ENCODE results near the gene CXCL1. TPM values are rescaled to one million over a fixed set of nuclear protein-coding genes. Genes with fewer than 3 reads are reported as not detected.

CXCL1 gene
- total RNA-seq, 1 donor from 2014 or later = 5.7 TPM

GRCh38 chr4:73902038-73902637 is 32.9 kb downstream of the CXCL1 start:
- no peaks in the 10 kb centered on the region for H3K36me3 Mint-ChIP-seq
- no peak for DNase-seq (ENCODE audit: extremely low spot score, unreplicated experiment)
- peaks cover 3% of the 10 kb centered on the region for H3K27me3 Mint-ChIP-seq
- H3K4me3 Mint-ChIP-seq = no peak overlapping the region
- H3K9me3 Mint-ChIP-seq = no peaks in the 10 kb centered on the region
- no peak overlapping the region for H3K27ac Mint-ChIP-seq
- no peak for TF ChIP-seq CTCF (conservative IDR thresholded peaks at IDR 0.05)
- H3K4me1 Mint-ChIP-seq (ENCODE audit: unreplicated experiment) = peaks cover 8% of the 10 kb centered on the region

DNA sequence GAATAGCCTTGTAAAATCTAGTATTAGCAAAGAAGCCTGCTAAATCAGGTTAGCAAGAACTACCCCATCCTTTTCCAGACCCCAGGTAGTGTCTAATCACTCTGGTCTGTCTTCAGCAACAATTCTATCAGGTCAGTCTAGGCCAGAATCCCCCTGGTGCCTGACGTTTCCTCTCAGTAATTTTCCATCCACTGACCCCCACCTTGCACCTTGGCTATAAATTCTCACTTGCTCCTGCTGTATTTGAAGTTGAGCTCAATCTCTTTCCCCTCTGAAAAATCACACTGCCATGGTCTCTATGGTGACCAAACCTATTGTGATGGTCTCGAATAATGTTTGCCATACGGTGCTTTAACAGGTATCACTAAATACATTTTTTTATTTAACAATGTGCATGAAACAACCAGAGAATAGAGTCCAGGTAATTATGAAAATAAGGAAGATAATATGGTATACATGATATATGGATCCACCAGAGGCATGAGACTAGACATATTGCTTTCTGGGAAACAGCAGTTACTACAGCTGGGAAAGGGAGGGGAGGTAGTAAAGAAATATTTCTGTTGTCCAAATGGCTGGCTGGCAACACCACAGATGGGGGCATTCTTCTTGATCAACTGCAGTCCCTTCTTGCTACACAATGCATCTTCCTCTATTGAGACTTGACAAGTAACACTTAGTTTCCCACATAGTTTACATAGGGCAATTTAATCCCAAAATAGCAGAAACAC is 33.8 kb downstream of the CXCL1 start:
- H3K9me3 Mint-ChIP-seq = no peaks in the 10 kb centered on the region

DNA sequence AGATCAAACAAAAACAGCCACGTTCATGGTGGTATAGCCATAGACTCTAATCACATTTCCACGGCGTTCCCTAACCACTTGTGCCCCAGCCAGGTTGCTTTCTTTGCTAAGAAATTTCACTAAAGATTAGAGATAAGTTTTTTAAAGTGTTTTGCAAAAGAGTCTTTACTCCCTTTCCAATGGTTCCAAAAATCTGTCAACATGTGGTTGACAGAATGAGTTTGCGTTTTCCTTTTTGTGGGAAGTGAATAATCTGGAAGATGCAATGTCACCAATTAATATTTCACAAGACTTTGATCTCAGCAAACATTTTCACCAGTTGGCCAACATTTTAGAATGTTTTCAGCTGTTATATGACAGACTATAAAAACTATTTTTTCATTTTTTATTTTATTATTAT is 35.3 kb downstream of the CXCL1 start:
- Mint-ChIP-seq H3K9me3 (no peaks in the 10 kb centered on the region), H3K27ac (no peak overlapping the region), H3K27me3 (peaks cover 3% of the 10 kb centered on the region), H3K4me1 (ENCODE audit: unreplicated experiment) (peaks cover 8% of the 10 kb centered on the region), H3K4me3 (no peak overlapping the region), H3K36me3 (no peaks in the 10 kb centered on the region)
- TF ChIP-seq CTCF (conservative IDR thresholded peaks at IDR 0.05) = no peak
- no peak for DNase-seq (ENCODE audit: extremely low spot score, unreplicated experiment)

More for the DNA sequence above, 33.8 kb downstream of the CXCL1 start:
- no peaks in the 10 kb centered on the region for H3K36me3 Mint-ChIP-seq
- no peak overlapping the region for H3K4me3 Mint-ChIP-seq
- peaks cover 8% of the 10 kb centered on the region for H3K4me1 Mint-ChIP-seq (ENCODE audit: unreplicated experiment)
- peaks cover 3% of the 10 kb centered on the region for H3K27me3 Mint-ChIP-seq
- no peak for DNase-seq (ENCODE audit: extremely low spot score, unreplicated experiment)
- no peak for TF ChIP-seq CTCF (conservative IDR thresholded peaks at IDR 0.05)
- H3K27ac Mint-ChIP-seq = no peak overlapping the region

GRCh38 chr4:73908965-73909364 is 39.8 kb downstream of the CXCL1 start:
- H3K9me3 Mint-ChIP-seq = no peaks in the 10 kb centered on the region
- no peak for DNase-seq (ENCODE audit: extremely low spot score, unreplicated experiment)
- H3K4me3 Mint-ChIP-seq = no peak overlapping the region
- no peak overlapping the region for H3K27ac Mint-ChIP-seq
- no peak for TF ChIP-seq CTCF (conservative IDR thresholded peaks at IDR 0.05)
- H3K4me1 Mint-ChIP-seq (ENCODE audit: unreplicated experiment) = no peaks in the 10 kb centered on the region
- H3K27me3 Mint-ChIP-seq = peaks cover 8% of the 10 kb centered on the region
- H3K36me3 Mint-ChIP-seq = no peaks in the 10 kb centered on the region

- TF ChIP-seq CTCF (conservative IDR thresholded peaks at IDR 0.05) = no peak
- Mint-ChIP-seq H3K4me1 (ENCODE audit: unreplicated experiment) (no peaks in the 10 kb centered on the region), H3K27me3 (peaks cover 8% of the 10 kb centered on the region), H3K9me3 (no peaks in the 10 kb centered on the region), H3K36me3 (no peaks in the 10 kb centered on the region), H3K27ac (no peak overlapping the region), H3K4me3 (no peak overlapping the region)
- no peak for DNase-seq (ENCODE audit: extremely low spot score, unreplicated experiment)
Observed at GRCh38 chr4:73911746-73912145, 42.6 kb downstream of the CXCL1 start.

All from type B pancreatic cell (in vitro differentiated cells).